NOMO-1 (cell line): ENCODE measurements around the gene PLP2.

ENCODE experiments used
- DNase-seq, 2 experiments: peaks; one replicate each; lab custom pipeline; 2025; ENCODE audit not compliant: unreplicated experiment in 2 of 2; lab: John Stamatoyannopoulos, UW

PLP2 gene

GRCh38 chrX:49186125-49187027 is 14.7 kb downstream of the PLP2 start, which contains the start of gene PRICKLE3:
PRICKLE3 (minus strand) TSS chrX:49186373; CDS start chrX:49186297, 76 bp downstream.
- DNase-seq: peak; percentile 61 to 74

GRCh38 chrX:49187028-49187394 is 15.3 kb downstream of the PLP2 start:
- DNase-seq: no peak

- DNase-seq: no peak
Measured at GRCh38 chrX:49187526-49187925, 15.8 kb downstream of the PLP2 start.

GRCh38 chrX:49188468-49189076 is 16.9 kb downstream of the PLP2 start:
- no peak for DNase-seq

- DNase-seq: no peak
Measured at GRCh38 chrX:49189606-49190005, 17.9 kb downstream of the PLP2 start.

GRCh38 chrX:49190821-49191573 is 19.3 kb downstream of the PLP2 start:
- DNase-seq: peak; percentile 97 to 98

GRCh38 chrX:49191574-49192011 is 19.9 kb downstream of the PLP2 start:
- no peak for DNase-seq

- DNase-seq: peak in 1 of 2 experiments; percentile 16
Measured at GRCh38 chrX:49192722-49193328, 21.1 kb downstream of the PLP2 start.

GRCh38 chrX:49193542-49193964 is 21.9 kb downstream of the PLP2 start:
- DNase-seq: no peak

- no peak for DNase-seq
Measured at GRCh38 chrX:49197543-49198087, 25.9 kb downstream of the PLP2 start.

- no peak for DNase-seq
Measured at GRCh38 chrX:49198540-49199314, 27.0 kb downstream of the PLP2 start.

GRCh38 chrX:49199315-49199595 is 27.6 kb downstream of the PLP2 start:
- no peak for DNase-seq

GRCh38 chrX:49199906-49200771 is 28.4 kb downstream of the PLP2 start, which contains the start of gene SYP:
SYP (minus strand) TSS chrX:49200193; CDS start chrX:49200186, 7 bp downstream.
- peak; percentile 67 to 82 for DNase-seq

- DNase-seq: no peak
Measured at GRCh38 chrX:49202022-49202421, 30.3 kb downstream of the PLP2 start.

GRCh38 chrX:49203536-49203935 is 31.8 kb downstream of the PLP2 start:
- DNase-seq: no peak

- DNase-seq: no peak
Measured at GRCh38 chrX:49204017-49204416, 32.3 kb downstream of the PLP2 start.

- DNase-seq: no peak
Measured at GRCh38 chrX:49204709-49205108, 33.0 kb downstream of the PLP2 start.

- no peak for DNase-seq
Measured at GRCh38 chrX:49205443-49205842, 33.7 kb downstream of the PLP2 start.

GRCh38 chrX:49206543-49206942 is 34.8 kb downstream of the PLP2 start:
- DNase-seq: no peak
